ENCODE data around the gene GRM3.

Gene GRM3

GRCh38 chr7:86904949-86905834, 261.5 kb downstream of the GRM3 start:
- peak; percentile 90 for TF ChIP-seq CTCF (conservative IDR thresholded peaks at IDR 0.05)
- H3K27ac ChIP-seq = no peak overlapping the region

GRCh38 chr7:86908948-86909347, 265.2 kb downstream of the GRM3 start:
- TF ChIP-seq CTCF (conservative IDR thresholded peaks at IDR 0.05) = no peak
- H3K27ac ChIP-seq = no peak overlapping the region

- H3K27ac ChIP-seq = no peak overlapping the region
- peak; percentile 65 for TF ChIP-seq CTCF (conservative IDR thresholded peaks at IDR 0.05)
Observed at GRCh38 chr7:86911659-86912058, 267.9 kb downstream of the GRM3 start.

- H3K27ac ChIP-seq = no peak overlapping the region
- TF ChIP-seq CTCF (conservative IDR thresholded peaks at IDR 0.05) = no peak
Observed at GRCh38 chr7:86913709-86914108, 270.0 kb downstream of the GRM3 start.

Measured in VCaP (cell line).